NOMO-1 treated with dmso at 0.1 percent for 144 hours (cell line): Measurements from ENCODE around the gene CTXN3.
"Not testable (repeated sequence)": the region's sequence is repeated elsewhere in the genome, so short reads cannot be mapped to it uniquely, and the experiment has no call there.

ENCODE experiments used
- DNase-seq: peaks from one replicate; lab custom pipeline; 2025; ENCODE audit not compliant: unreplicated experiment; lab: John Stamatoyannopoulos, UW

The CTXN3 gene

GRCh38 chr5:127650022-127650421, 1.1 kb downstream of the CTXN3 start:
- no peak for DNase-seq

DNA sequence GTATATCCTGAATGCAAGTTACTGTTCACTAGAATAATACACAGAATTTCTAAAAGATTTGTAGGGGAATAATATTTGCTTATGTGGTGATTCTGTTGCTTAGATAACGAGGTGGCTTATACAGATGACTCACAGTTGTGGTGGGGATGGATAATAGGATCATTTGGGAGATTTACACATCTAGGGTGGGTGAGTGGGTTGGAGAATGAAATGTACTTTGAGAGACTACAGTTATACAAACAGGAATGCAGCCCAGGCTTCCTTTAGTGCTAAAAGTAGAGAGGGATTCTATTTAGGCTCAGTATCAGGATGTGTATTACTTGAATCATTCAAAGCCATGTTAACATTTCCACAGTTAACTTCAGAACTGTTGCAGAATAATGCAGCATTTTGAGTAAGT, 1.8 kb downstream of the CTXN3 start:
- DNase-seq, result no peak

DNA sequence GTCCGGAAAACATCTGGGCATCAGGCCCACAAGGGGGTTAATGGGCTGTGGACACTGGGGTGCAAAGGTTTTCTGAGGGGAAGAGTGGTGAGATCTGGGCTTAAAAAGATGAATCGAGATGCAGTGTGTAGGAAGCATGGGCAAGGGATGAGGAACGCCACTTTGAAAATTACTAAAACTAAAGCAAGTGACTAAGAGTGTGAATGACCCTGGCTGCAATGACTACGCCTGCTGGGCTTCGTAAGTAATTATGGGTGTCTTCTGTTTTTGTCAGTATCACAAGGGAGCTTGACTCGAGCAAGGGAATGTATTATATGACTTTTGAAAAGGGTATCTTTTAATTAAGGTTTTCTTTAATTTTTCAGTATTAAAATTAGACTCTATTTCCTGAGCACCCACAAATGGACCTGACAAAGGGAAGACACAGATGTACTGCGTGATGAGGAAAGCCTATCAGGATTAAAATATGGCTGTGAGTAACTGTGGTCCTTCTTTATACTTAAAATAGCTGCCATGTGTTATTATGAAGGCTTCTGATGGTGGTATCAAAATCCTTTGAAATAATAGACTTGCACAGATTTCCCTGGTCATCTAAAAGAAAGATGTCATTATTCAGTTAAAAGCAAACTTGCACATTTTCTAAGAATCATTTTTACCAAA, 4.2 kb downstream of the CTXN3 start:
- no peak for DNase-seq

GRCh38 chr5:127656825-127657224, 7.9 kb downstream of the CTXN3 start:
- no peak for DNase-seq

- no peak for DNase-seq
Measured at GRCh38 chr5:127660047-127660733, 11.3 kb downstream of the CTXN3 start.

GRCh38 chr5:127664093-127664492, 15.2 kb downstream of the CTXN3 start:
- no peak for DNase-seq

DNA sequence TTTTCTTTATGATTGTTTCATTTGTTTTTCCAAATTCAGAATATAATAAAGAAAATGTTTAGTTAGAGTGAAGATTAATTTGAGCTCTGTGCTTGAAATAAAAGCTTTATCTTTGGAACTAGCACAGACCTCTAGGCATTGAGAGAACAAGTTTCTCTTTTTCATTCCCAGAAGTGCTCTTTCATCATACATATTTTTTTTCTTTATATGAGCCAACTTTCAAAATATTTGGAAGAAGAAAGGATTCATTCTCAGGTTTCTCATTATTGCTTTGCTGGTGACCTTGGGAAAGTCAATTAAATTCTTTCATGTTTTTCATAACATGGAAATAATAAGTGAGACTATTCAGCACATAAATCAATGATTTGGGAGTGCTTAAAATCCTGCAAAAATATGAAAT, 16.8 kb downstream of the CTXN3 start:
- no peak for DNase-seq

GRCh38 chr5:127666043-127666716, 17.3 kb downstream of the CTXN3 start:
- DNase-seq, result no peak

DNA sequence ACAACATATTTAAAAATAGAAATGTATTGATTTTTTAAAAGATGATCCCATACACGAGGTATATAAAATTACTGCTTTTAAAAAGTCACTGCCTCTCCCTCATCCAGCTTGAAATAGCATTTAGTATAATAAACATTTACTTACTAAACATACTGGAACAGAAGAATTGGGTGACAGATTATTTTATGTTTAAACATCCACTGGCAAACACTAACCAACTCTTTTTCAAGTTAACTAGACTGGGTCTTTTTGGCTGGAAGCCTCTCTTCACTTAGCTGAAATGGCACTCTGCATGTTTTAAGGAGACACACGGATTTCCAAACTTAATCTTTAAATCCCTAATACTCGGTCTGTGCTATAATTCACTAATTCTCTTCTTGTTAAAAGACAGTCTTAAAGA, 19.0 kb downstream of the CTXN3 start:
- no peak for DNase-seq

DNA sequence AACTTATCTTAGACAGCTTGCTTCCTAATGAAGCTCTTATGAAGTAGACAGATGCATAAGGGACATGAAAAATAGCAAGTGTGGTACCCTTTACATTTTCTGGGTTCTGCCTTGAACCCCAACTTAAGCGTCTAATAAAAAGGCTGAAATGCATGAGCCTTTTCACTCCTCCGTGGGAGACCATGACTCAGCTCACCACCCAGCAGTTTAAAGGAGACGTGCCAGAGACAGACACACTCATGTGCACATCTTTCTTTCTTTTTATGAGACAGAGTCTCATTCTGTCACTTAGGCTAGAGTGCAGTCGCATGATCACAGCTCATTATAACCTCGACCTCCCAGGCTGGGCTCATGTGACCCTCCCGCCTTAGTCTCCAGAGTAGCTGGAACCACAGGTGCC, 22.3 kb downstream of the CTXN3 start:
- no peak for DNase-seq

- no peak for DNase-seq
Measured at GRCh38 chr5:127673117-127673800, 24.4 kb downstream of the CTXN3 start.

GRCh38 chr5:127676951-127677350, 28.1 kb downstream of the CTXN3 start:
- DNase-seq, result not testable (repeated sequence)

GRCh38 chr5:127679691-127680330, 30.9 kb downstream of the CTXN3 start:
- not testable (repeated sequence) for DNase-seq

DNA sequence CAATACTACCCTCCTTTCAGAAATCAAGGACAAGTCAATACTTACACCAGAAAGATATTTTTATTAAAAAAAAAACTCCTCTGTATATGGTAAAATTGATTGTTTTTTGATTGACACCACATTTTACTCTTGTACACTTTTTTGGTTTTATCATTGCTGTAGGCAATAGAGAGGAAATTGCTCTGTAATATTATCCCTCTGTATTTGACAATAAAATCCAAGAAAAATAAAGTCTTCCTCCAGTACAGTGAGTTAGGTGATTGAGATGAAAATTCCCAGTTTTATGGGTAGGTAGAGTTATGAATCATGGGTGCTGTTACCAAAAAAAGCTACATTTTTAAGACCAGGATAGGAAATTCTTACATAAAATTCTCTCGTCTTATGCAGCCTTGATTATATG, 31.7 kb downstream of the CTXN3 start:
- DNase-seq, result no peak

- DNase-seq, result no peak
Measured at GRCh38 chr5:127683008-127683407, 34.1 kb downstream of the CTXN3 start.

GRCh38 chr5:127684726-127685467, 36.0 kb downstream of the CTXN3 start:
- no peak for DNase-seq

DNA sequence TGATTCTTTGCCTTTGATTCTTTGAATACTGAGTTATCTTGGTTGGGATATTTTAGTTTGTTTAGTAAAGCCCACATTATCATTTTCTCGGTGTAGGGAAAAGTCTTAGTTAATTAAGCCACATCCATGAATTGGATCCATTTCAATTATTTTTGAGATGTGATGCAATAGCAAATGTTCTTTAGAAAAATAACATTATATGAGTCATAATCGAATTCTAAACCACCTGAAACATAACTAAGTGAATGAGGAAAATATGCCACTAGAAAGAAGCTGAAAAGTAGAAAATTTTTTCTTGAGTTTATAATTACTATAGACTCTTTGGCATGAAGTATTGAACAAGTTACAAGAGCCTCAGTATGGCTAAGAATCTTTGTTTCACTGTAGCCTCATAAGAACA, 36.8 kb downstream of the CTXN3 start:
- no peak for DNase-seq

- no peak for DNase-seq
Measured at GRCh38 chr5:127686424-127686823, 37.5 kb downstream of the CTXN3 start.

- no peak for DNase-seq
Measured at GRCh38 chr5:127694518-127695171, 45.8 kb downstream of the CTXN3 start.

- DNase-seq, result no peak
Measured at GRCh38 chr5:127695346-127695745, 46.5 kb downstream of the CTXN3 start.
